ENCODE data around the gene PPP1R37.

DNA sequence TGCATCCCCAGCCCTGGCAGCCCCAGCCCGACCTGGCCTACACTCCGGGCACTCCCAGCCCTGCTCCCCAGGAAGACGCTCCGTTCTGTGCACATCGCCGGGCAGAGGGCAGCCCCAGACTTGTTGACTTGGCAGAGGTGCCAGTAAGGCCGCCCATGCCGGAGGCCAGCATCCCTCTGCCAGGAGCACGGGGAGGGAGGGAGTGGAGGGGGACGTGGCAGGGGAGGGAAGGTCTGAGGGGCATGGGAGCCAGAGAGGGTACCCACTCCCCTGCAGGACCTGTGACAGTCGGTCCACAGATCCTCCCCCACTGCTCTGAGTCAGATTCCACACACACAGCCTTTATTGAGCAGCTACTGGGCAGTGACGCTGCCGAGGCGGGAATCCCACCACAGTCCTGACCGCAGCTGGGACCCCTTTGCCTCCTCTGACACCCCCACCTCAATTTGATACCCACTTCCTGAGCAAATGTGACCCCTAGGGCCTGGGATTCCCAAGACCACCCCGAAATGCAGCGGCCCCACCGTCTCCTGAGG is 69.7 kb downstream of the PPP1R37 start:
- TF ChIP-seq, protein P1, sequence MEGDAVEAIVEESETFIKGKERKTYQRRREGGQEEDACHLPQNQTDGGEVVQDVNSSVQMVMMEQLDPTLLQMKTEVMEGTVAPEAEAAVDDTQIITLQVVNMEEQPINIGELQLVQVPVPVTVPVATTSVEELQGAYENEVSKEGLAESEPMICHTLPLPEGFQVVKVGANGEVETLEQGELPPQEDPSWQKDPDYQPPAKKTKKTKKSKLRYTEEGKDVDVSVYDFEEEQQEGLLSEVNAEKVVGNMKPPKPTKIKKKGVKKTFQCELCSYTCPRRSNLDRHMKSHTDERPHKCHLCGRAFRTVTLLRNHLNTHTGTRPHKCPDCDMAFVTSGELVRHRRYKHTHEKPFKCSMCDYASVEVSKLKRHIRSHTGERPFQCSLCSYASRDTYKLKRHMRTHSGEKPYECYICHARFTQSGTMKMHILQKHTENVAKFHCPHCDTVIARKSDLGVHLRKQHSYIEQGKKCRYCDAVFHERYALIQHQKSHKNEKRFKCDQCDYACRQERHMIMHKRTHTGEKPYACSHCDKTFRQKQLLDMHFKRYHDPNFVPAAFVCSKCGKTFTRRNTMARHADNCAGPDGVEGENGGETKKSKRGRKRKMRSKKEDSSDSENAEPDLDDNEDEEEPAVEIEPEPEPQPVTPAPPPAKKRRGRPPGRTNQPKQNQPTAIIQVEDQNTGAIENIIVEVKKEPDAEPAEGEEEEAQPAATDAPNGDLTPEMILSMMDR (IDR thresholded peaks at IDR 0.05; ENCODE audit: poor library complexity), result no peak
- no peak for TF ChIP-seq EZH2 (IDR thresholded peaks at IDR 0.05; ENCODE audit: borderline replicate concordance)
